Upper lobe of left lung (tissue), 4 donors: Measurements from ENCODE around the gene TCF12.

Experiments used
- EP300 ChIP-seq, 4 donors: sonication (generic); formaldehyde crosslinking; IDR thresholded peaks; one replicate each; pipeline ENCODE4 v1.5.1; 2017; ENCODE audit warnings: antibody characterized with exemption in 4 of 4, control low read depth in 2 of 4
- POLR2AphosphoS5 ChIP-seq, 2 donors: sonication (generic); formaldehyde crosslinking; IDR thresholded peaks; one replicate each; pipeline ENCODE4 v1.5.1; 2017; ENCODE audit warnings: antibody characterized with exemption in 2 of 2

DNA sequence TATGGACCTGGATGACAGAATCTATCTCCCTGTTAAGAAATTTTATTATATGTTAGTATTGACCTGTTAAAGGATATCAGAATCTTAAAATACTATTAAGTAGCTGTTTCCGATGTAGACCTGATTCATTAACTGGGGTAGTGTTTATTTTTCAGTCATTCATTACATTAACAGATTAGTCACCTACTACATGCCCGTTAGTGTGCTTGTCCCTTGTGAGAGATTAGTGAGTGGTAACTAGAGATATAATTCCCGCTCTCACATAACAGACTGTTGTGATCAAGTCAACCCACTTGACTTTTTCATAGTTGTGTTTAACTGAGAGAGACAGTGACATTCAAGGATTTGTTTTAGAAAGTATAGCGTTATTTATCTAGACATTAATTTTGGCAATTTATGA is 166.8 kb downstream of the TCF12 start:
- no peak for TF ChIP-seq POLR2AphosphoS5 (IDR thresholded peaks at IDR 0.05)
- no peak for TF ChIP-seq EP300 (IDR thresholded peaks at IDR 0.05)
